HL-60/S4 treated with retinoic acid at 250 ng/mL for 4 days and 3 days (cell line): ENCODE results near the gene CYBA.

Experiments
- in situ Hi-C: fragments of 300-500 bp; cut with MboI; formaldehyde crosslinking; loops from 2 replicates; pipeline ENCODE4 v1.7.0; 2022; ENCODE audit warnings: low sequenced_read_pairs

Gene CYBA

GRCh38 chr16:88662843-88663606 is 12.2 kb upstream of the CYBA start, which contains the start of gene MVD:
Gene MVD, minus strand, starts transcription at chr16:88663091. Its CDS starts 11 bp downstream, at chr16:88663080.
- in situ Hi-C loops: no loop called here

GRCh38 chr16:88662222-88662842 is 11.5 kb upstream of the CYBA start:
- in situ Hi-C loops: no loop called here

- in situ Hi-C loops: no loop called here
These were observed 10.6 kb upstream of the CYBA start for GRCh38 chr16:88661468-88661867.

- in situ Hi-C loops: no loop called here
These were observed 8.3 kb upstream of the CYBA start for GRCh38 chr16:88659160-88659559.

- in situ Hi-C loops: no loop called here
These were observed 7.9 kb upstream of the CYBA start for GRCh38 chr16:88658714-88659113.

- in situ Hi-C loops: no loop called here
These were observed 6.5 kb upstream of the CYBA start for GRCh38 chr16:88657371-88657770.

- in situ Hi-C loops: no loop called here
These were observed 5.6 kb upstream of the CYBA start for GRCh38 chr16:88656291-88656980.

- in situ Hi-C loops: no loop called here
These were observed 5.0 kb upstream of the CYBA start for GRCh38 chr16:88655733-88656281.

- in situ Hi-C loops: no loop called here
These were observed 4.3 kb upstream of the CYBA start for GRCh38 chr16:88655053-88655732.

GRCh38 chr16:88654363-88655052 is 3.7 kb upstream of the CYBA start:
- in situ Hi-C loops: no loop called here

- in situ Hi-C loops: no loop called here
These were observed 2.9 kb upstream of the CYBA start for GRCh38 chr16:88653596-88654362.

GRCh38 chr16:88653101-88653500 is 2.2 kb upstream of the CYBA start:
- in situ Hi-C loops: no loop called here

- in situ Hi-C loops: no loop called here
These were observed 1.9 kb upstream of the CYBA start for GRCh38 chr16:88652762-88653063.

- in situ Hi-C loops: no loop called here
These were observed 1.3 kb upstream of the CYBA start for GRCh38 chr16:88651989-88652761.

GRCh38 chr16:88651276-88651988 is 579 bp upstream of the CYBA start:
- in situ Hi-C loops: no loop called here

GRCh38 chr16:88649924-88650748 is 717 bp downstream of the CYBA start:
- in situ Hi-C loops: no loop called here

GRCh38 chr16:88649195-88649923 is 1.5 kb downstream of the CYBA start:
- in situ Hi-C loops: no loop called here
